DND-41 (cell line): ENCODE measurements around the gene MYO16.

ENCODE experiments used
- ATAC-seq: fragments of 200-7000 bp; cut with Tn5 transposase; 3 replicates; pipeline ENCODE4 v1.9.1; 2021; ENCODE audit warnings: low read depth; ENCODE audit not compliant: insufficient read depth
- DNase-seq: peaks from one replicate; pipeline ENCODE4 v3.0.0-alpha.2; 2020
- H2AFZ ChIP-seq: 2 replicates; pipeline ENCODE4 v1.6.0; 2012; ENCODE audit warnings: low read depth, low read length
- H3K27ac ChIP-seq: 2 replicates; pipeline ENCODE4 v1.5.1; 2012; ENCODE audit warnings: low read length, inconsistent platforms
- H3K27me3 ChIP-seq: fragments of 200-600 bp; sonication (generic); 2 replicates; pipeline ENCODE4 v1.6.0; 2012; ENCODE audit warnings: low read length, mild to moderate bottlenecking, inconsistent platforms; ENCODE audit not compliant: insufficient read depth, poor library complexity
- H3K36me3 ChIP-seq: 2 replicates; pipeline ENCODE4 v1.5.1; 2012; ENCODE audit warnings: low read length, inconsistent platforms; ENCODE audit not compliant: insufficient read depth
- H3K4me1 ChIP-seq: 2 replicates; pipeline ENCODE4 v1.5.1; 2012; ENCODE audit warnings: mild to moderate bottlenecking, low read length; ENCODE audit not compliant: insufficient read depth
- H3K4me2 ChIP-seq: 2 replicates; pipeline ENCODE4 v1.6.0; 2012; ENCODE audit warnings: mild to moderate bottlenecking, moderate library complexity, low read length, inconsistent platforms; ENCODE audit not compliant: insufficient read depth
- H3K4me3 ChIP-seq, 2 experiments: fragments of 200-600 bp in 1 of 2; shearing (Covaris generic) in 1 of 2; 2 replicates each; pipeline ENCODE4 v1.5.1; 2012 to 2016; ENCODE audit warnings: inconsistent platforms in 2 of 2, low read length in 2 of 2, mild to moderate bottlenecking in 2 of 2, low read depth in 1 of 2, moderate library complexity in 1 of 2
- H3K79me2 ChIP-seq: 2 replicates; pipeline ENCODE4 v1.6.0; 2012; ENCODE audit warnings: low read length, inconsistent platforms; ENCODE audit not compliant: insufficient read depth
- H3K9ac ChIP-seq: 2 replicates; pipeline ENCODE4 v1.6.0; 2012; ENCODE audit warnings: low read depth, mild to moderate bottlenecking, inconsistent platforms, low read length, moderate library complexity
- H3K9me3 ChIP-seq: 2 replicates; pipeline ENCODE4 v1.5.1; 2012; ENCODE audit warnings: low read length, moderate library complexity, mild to moderate bottlenecking, inconsistent platforms; ENCODE audit not compliant: insufficient read depth, severe bottlenecking
- H4K20me1 ChIP-seq: 2 replicates; pipeline ENCODE4 v1.6.0; 2012; ENCODE audit warnings: low read length; ENCODE audit not compliant: insufficient read depth
- CTCF ChIP-seq: IDR thresholded peaks from 2 replicates; pipeline ENCODE4 v1.5.1; 2012; ENCODE audit warnings: borderline replicate concordance, low read length, moderate library complexity, mild to moderate bottlenecking; ENCODE audit not compliant: poor library complexity, severe bottlenecking; ENCODE audit errors: extremely low read depth
- EZH2 ChIP-seq: IDR thresholded peaks from 3 replicates; pipeline ENCODE4 v1.6.1; 2012; ENCODE audit warnings: borderline replicate concordance, low read depth, mild to moderate bottlenecking, moderate library complexity, low read length, inconsistent platforms; ENCODE audit not compliant: severe bottlenecking

MYO16 gene

GRCh38 chr13:108728370-108728769 lies 99.0 kb downstream of the MYO16 start:
- Histone ChIP-seq H3K9ac (no peak overlapping the region), H3K27me3 (peaks cover 7% of the 10 kb centered on the region), H3K9me3 (no peaks in the 10 kb centered on the region), H3K4me1 (no peaks in the 10 kb centered on the region), H3K4me2 (no peak overlapping the region), H3K36me3 (no peaks in the 10 kb centered on the region), H3K27ac (no peak overlapping the region), H2AFZ (no peak overlapping the region), H3K79me2 (no peaks in the 10 kb centered on the region), H4K20me1 (no peaks in the 10 kb centered on the region), H3K4me3 (no peak overlapping the region)
- TF ChIP-seq CTCF (no peak), EZH2 (no peak)
- no peak for ATAC-seq
- no peak for DNase-seq

- Histone ChIP-seq H4K20me1 (no peaks in the 10 kb centered on the region), H3K79me2 (no peaks in the 10 kb centered on the region), H3K4me3 (no peak overlapping the region), H3K4me2 (no peak overlapping the region), H3K4me1 (no peaks in the 10 kb centered on the region), H3K9ac (no peak overlapping the region), H3K9me3 (no peaks in the 10 kb centered on the region), H2AFZ (no peak overlapping the region), H3K36me3 (no peaks in the 10 kb centered on the region), H3K27me3 (no peaks in the 10 kb centered on the region), H3K27ac (no peak overlapping the region)
- TF ChIP-seq CTCF (no peak), EZH2 (no peak)
- DNase-seq: no peak
- no peak for ATAC-seq
Measured at GRCh38 chr13:108733022-108733560, 103.7 kb downstream of the MYO16 start.

- no peak overlapping the region for H2AFZ ChIP-seq
- H3K27me3 ChIP-seq: no peaks in the 10 kb centered on the region
- H3K79me2 ChIP-seq: no peaks in the 10 kb centered on the region
- H3K9ac ChIP-seq: no peak overlapping the region
- no peaks in the 10 kb centered on the region for H3K36me3 ChIP-seq
- TF ChIP-seq EZH2 (no peak), CTCF (no peak)
- H3K9me3 ChIP-seq: no peaks in the 10 kb centered on the region
- ATAC-seq (no peak), DNase-seq (no peak)
- no peak overlapping the region for H3K4me2 ChIP-seq
- no peak overlapping the region for H3K27ac ChIP-seq
- H4K20me1 ChIP-seq: no peaks in the 10 kb centered on the region
- H3K4me1 ChIP-seq: no peaks in the 10 kb centered on the region
- no peak overlapping the region for H3K4me3 ChIP-seq
Measured at GRCh38 chr13:108734676-108735075, 105.3 kb downstream of the MYO16 start.

- no peaks in the 10 kb centered on the region for H3K36me3 ChIP-seq
- H3K79me2 ChIP-seq: no peaks in the 10 kb centered on the region
- no peaks in the 10 kb centered on the region for H3K4me1 ChIP-seq
- H3K4me3 ChIP-seq: no peak overlapping the region
- no peak overlapping the region for H2AFZ ChIP-seq
- no peaks in the 10 kb centered on the region for H4K20me1 ChIP-seq
- ATAC-seq (no peak), DNase-seq (no peak)
- TF ChIP-seq EZH2 (no peak), CTCF (no peak)
- no peaks in the 10 kb centered on the region for H3K9me3 ChIP-seq
- no peak overlapping the region for H3K27ac ChIP-seq
- H3K4me2 ChIP-seq: no peak overlapping the region
- no peak overlapping the region for H3K9ac ChIP-seq
- H3K27me3 ChIP-seq: no peaks in the 10 kb centered on the region
Measured at GRCh38 chr13:108741930-108742329, 112.5 kb downstream of the MYO16 start.
